ENCODE data around the gene QKI. TPM values are rescaled to one million over a fixed set of nuclear protein-coding genes. Genes with fewer than 3 reads are reported as not detected.
A peak's percentile ranks its signal among the peaks of the same experiment; 100 is the strongest.

Gene QKI
- polyA plus RNA-seq, 1 experiment = 143 TPM

DNA sequence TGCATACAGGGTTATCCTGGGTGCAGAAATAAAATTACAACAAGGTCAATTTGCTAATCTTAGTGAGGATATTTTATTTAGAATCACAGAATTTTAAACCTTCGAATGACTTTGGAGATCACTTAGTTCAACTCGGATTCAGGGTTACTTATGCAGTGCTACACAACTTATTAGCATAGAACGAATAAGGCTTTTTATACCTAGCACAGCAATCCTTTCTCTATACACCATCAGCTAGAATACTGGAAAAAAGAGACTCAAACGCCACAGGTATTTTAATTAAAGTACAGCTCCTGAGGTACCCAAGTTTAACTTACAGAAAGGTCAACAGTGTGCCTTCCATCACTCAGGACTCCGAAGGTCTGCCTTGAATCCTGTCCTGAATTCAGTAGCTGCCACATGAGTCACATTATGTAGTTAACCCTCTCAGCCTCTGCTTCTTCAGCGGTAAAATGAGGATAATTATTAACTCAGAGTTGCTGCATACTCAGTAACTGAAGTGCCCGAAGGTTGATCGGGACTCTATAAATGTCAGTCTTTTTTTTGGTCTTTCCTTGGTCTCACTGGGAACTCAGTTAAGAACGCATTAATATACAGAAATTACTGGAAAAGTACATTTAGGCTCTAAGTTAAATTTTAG is 6.0 kb upstream of the QKI start:
- DNase-seq (ENCODE audit: low read depth) = no peak
- Histone ChIP-seq H3K4me3 (ENCODE audit: low read depth, low read length) (no peak overlapping the region), H3K36me3 (ENCODE audit: control insufficient read depth, insufficient read depth, low read length) (no peaks in the 10 kb centered on the region), H3K27me3 (ENCODE audit: control insufficient read depth, insufficient read depth, low read length) (no peaks in the 10 kb centered on the region)
- TF ChIP-seq CTCF (IDR thresholded peaks at IDR 0.05; ENCODE audit: insufficient read depth, low read depth, low read length) = no peak
- ChIA-PET POLR2A (no interaction called here), CTCF (interaction anchor here (0.7 kb wide), 1 partner anchor 11 kb away, joined by 3 read pairs; no protein-coding TSS in a partner anchor)

- ChIA-PET POLR2A (no interaction called here), CTCF (no interaction called here)
- H3K36me3 ChIP-seq (ENCODE audit: control insufficient read depth, insufficient read depth, low read length) = no peaks in the 10 kb centered on the region
- no peaks in the 10 kb centered on the region for H3K27me3 ChIP-seq (ENCODE audit: control insufficient read depth, insufficient read depth, low read length)
- H3K4me3 ChIP-seq (ENCODE audit: low read depth, low read length) = no peak overlapping the region
- TF ChIP-seq CTCF (IDR thresholded peaks at IDR 0.05; ENCODE audit: insufficient read depth, low read depth, low read length) = no peak
- DNase-seq (ENCODE audit: low read depth) = no peak
These were observed 4.8 kb upstream of the QKI start for GRCh38 chr6:163409712-163410111.

DNA sequence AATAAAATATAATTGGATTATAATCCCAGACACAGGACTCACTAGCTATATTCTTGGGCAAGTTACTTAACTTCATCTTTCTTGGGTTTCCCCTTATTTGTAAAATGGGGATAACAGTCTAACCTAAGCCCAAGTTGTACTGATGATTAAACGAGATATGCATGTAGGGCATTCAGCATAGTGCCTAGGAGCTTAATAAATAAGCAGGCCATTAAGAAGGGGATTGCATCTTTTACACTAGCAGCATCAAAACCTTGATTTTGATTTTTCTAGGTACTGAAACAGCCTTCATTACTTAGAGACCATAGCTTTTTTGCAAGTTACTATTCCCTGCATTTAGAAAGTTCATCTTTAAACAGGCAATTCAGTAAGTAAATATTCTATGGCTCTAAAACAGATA is 2.2 kb upstream of the QKI start:
- POLR2A ChIA-PET = interaction anchor here (0.6 kb wide), 1 partner anchor 555 kb away, joined by 6 read pairs; no protein-coding TSS in a partner anchor
- CTCF ChIA-PET = no interaction called here
- Histone ChIP-seq H3K27me3 (ENCODE audit: control insufficient read depth, insufficient read depth, low read length) (no peaks in the 10 kb centered on the region), H3K4me3 (ENCODE audit: low read depth, low read length) (peak overlapping the region; percentile 94; the same call in 1 of the 2 replicates), H3K36me3 (ENCODE audit: control insufficient read depth, insufficient read depth, low read length) (no peaks in the 10 kb centered on the region)
- no peak for TF ChIP-seq CTCF (IDR thresholded peaks at IDR 0.05; ENCODE audit: insufficient read depth, low read depth, low read length)
- no peak for DNase-seq (ENCODE audit: low read depth)

GRCh38 chr6:163412801-163413344 is 1.6 kb upstream of the QKI start:
- POLR2A ChIA-PET = interaction anchor here (0.6 kb wide), 1 partner anchor 556 kb away, joined by 6 read pairs; no protein-coding TSS in a partner anchor
- CTCF ChIA-PET = no interaction called here
- no peak for TF ChIP-seq CTCF (IDR thresholded peaks at IDR 0.05; ENCODE audit: insufficient read depth, low read depth, low read length)
- Histone ChIP-seq H3K27me3 (ENCODE audit: control insufficient read depth, insufficient read depth, low read length) (no peaks in the 10 kb centered on the region), H3K4me3 (ENCODE audit: low read depth, low read length) (peak overlapping the region; percentile 94), H3K36me3 (ENCODE audit: control insufficient read depth, insufficient read depth, low read length) (no peaks in the 10 kb centered on the region)
- no peak for DNase-seq (ENCODE audit: low read depth)

DNA sequence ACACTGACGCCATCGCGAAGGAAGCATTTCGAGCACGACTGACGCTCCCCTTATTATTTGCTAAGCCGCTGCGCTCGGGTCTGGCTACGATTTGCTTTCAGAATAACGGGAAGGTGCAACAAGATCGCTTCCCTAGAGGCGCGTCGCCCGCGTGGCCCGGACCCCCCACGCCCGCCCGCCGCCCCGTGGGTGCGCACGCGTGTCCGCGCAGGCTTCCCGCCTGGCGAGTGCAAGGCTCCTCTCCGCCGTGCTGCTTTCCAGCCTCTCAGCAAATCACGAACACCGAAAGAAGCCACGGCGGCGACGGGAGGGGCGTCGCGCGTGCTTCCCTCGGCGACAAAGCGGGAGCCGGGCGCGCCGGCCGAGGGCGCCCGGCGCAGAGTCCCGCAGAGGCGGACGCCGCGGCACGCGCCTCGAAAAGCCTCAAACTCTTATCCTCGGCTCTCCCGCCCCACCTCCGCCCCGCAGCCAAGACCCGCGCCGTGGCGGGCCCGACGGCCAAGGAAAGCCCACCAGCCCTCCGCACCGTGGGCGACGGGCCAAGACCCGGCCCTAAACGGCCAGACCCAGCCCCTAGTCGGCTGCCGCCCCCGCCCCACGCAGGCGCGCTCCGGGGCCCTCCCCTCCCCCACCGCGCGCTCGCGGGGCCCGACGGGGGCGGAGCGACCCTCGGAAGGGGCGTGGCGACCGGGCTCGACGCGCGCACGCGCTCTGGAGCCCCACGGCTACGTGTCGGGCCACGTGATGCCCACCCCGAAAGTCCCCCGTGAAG is 987 bp upstream of the QKI start:
- H3K27me3 ChIP-seq (ENCODE audit: control insufficient read depth, insufficient read depth, low read length) = no peaks in the 10 kb centered on the region
- no peak for TF ChIP-seq CTCF (IDR thresholded peaks at IDR 0.05; ENCODE audit: insufficient read depth, low read depth, low read length)
- peak; percentile 43 for DNase-seq (ENCODE audit: low read depth)
- ChIA-PET POLR2A (no interaction called here), CTCF (no interaction called here)
- H3K36me3 ChIP-seq (ENCODE audit: control insufficient read depth, insufficient read depth, low read length) = no peaks in the 10 kb centered on the region
- H3K4me3 ChIP-seq (ENCODE audit: low read depth, low read length) = peak overlapping the region; percentile 94

Measured in BJ (cell line).